Measurements from ENCODE around the gene NDUFS3. TPM values are rescaled to one million over a fixed set of nuclear protein-coding genes. Genes with fewer than 3 reads are reported as not detected.

NDUFS3 gene
- total and polyA plus RNA-seq, 10 of the 15 experiments (the other 5 are each of a cell fraction or from before 2014, with no cell fraction given) = 22.3 to 217 (median 125) TPM

- no peak for TF ChIP-seq TCF12 (IDR thresholded peaks at IDR 0.05; ENCODE audit: low read depth, low read length)
Observed at GRCh38 chr11:47607380-47607779, 28.5 kb downstream of the NDUFS3 start (continued).

GRCh38 chr11:47609675-47610074 is 30.8 kb downstream of the NDUFS3 start:
- 79% methylated on average over 3 of the region's 3 CpGs for WGBS (ENCODE audit: insufficient coverage, insufficient replicate concordance, low lambda C conversion rate, missing lambda C conversion rate)
- POLR2A ChIA-PET = interaction anchor here (0.5 kb wide), 1 partner anchor 111 kb away, joined by 3 read pairs; no protein-coding TSS in a partner anchor
- CTCF ChIA-PET = no interaction called here
- TF ChIP-seq ZNF274 (IDR thresholded peaks at IDR 0.05; ENCODE audit: insufficient read depth, insufficient read length) = no peak
- TF ChIP-seq YBX1 (IDR thresholded peaks at IDR 0.05) = no peak
- no peak for TF ChIP-seq USF1 (IDR thresholded peaks at IDR 0.05; ENCODE audit: borderline replicate concordance, extremely low read length, insufficient read depth, low read depth, low read length)
- no peak for TF ChIP-seq SREBF1 (IDR thresholded peaks at IDR 0.05; ENCODE audit: low read length)
- no peak for TF ChIP-seq RB1 (IDR thresholded peaks at IDR 0.05; ENCODE audit: borderline replicate concordance)
- TF ChIP-seq PKNOX1 (IDR thresholded peaks at IDR 0.05) = no peak
- no peak for TF ChIP-seq ATF7 (IDR thresholded peaks at IDR 0.05; ENCODE audit: low read depth)
- TF ChIP-seq ZSCAN29 (IDR thresholded peaks at IDR 0.05) = no peak
- no peak for TF ChIP-seq NR2C2 (IDR thresholded peaks at IDR 0.05; ENCODE audit: borderline replicate concordance, control insufficient read depth, insufficient read length, low read depth)
- TF ChIP-seq SREBF2 (IDR thresholded peaks at IDR 0.05; ENCODE audit: low read length) = no peak
- no peak for TF ChIP-seq ATF3 (IDR thresholded peaks at IDR 0.05; ENCODE audit: borderline replicate concordance, extremely low read depth, low read depth, low read length)
- TF ChIP-seq POLR2A (IDR thresholded peaks at IDR 0.05; ENCODE audit: low read depth, low read length) = no peak
- no peak for TF ChIP-seq MTA2 (IDR thresholded peaks at IDR 0.05; ENCODE audit: low read depth)
- TF ChIP-seq ZBED1 (IDR thresholded peaks at IDR 0.05; ENCODE audit: borderline replicate concordance) = no peak
- TF ChIP-seq ZNF687 (IDR thresholded peaks at IDR 0.05) = no peak
- no peak for TF ChIP-seq SKIL (IDR thresholded peaks at IDR 0.05; ENCODE audit: low read depth, poor library complexity, severe bottlenecking)

More at GRCh38 chr11:47609675-47610074, 30.8 kb downstream of the NDUFS3 start:
- DNase-seq (ENCODE audit: low read depth, low spot score) (no peak), FAIRE-seq (no peak), ATAC-seq (no peak)
- peaks cover 8% of the 10 kb centered on the region for H3K4me1 ChIP-seq (ENCODE audit: control insufficient read depth, insufficient read depth, low read length)
- H3K4me3 ChIP-seq = no peak overlapping the region
- H3K79me2 ChIP-seq (ENCODE audit: control insufficient read depth, insufficient read depth, low read length) = no peaks in the 10 kb centered on the region
- no peaks in the 10 kb centered on the region for H3K9me3 ChIP-seq (replicated peaks; ENCODE audit: control insufficient read depth, insufficient read depth, low read length)
- H3K27me3 ChIP-seq (replicated peaks in 1 of 2; ENCODE audit: control insufficient read depth in 2 of 2, insufficient read depth in 2 of 2, low read length in 1 of 2) = no peaks in the 10 kb centered on the region; a peak in 1 of 4 replicates
- no peak overlapping the region for H3K9ac ChIP-seq (ENCODE audit: control insufficient read depth, insufficient read depth, low read length)
- intact Hi-C loops (cut with micrococcal nuclease; ENCODE audit: unreplicated experiment) = no loop called here
- SMC1A ChIA-PET (ENCODE audit: uncharacterized antibody, unreplicated experiment) = no interaction called here
- RAD21 ChIA-PET (ENCODE audit: unreplicated experiment) = no interaction called here
- no TSS peak for BruUV-seq (replicated peaks)
- no peaks in the 10 kb centered on the region for H3K36me3 ChIP-seq (ENCODE audit: control insufficient read depth in 2 of 2, insufficient read depth in 2 of 2, low read length in 1 of 2)
- H4K20me1 ChIP-seq (ENCODE audit: control insufficient read depth, insufficient read depth) = no peaks in the 10 kb centered on the region
- no peak overlapping the region for H3K4me2 ChIP-seq (ENCODE audit: control insufficient read depth, insufficient read depth)
- no peak overlapping the region for H2AFZ ChIP-seq (ENCODE audit: control insufficient read depth, low read depth, low read length)
- in situ Hi-C loops (cut with MboI) = no loop called here
- H3K27ac ChIP-seq (ENCODE audit: control insufficient read depth, insufficient read depth) = no peak overlapping the region
